ENCODE measurements around the gene PLCD3.

Gene PLCD3

DNA sequence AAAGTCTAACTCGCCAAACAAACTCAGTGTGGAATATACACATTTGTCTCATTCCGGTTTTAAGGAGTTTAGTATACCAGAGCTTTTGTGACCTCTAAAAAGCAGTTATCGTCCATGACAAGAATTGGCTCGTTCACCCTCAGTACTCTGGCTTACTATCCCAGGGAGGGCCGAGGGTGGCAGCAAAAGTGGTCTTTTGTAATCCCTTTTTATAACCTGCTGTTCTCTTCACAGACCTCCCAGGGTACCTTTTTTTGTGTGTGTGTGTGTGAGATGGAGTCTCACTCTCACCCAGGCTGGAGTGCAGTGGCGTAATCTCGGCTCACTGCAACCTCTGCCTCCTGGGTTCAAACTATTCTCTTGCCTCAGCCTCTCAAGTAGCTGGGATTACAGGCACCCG, 62.3 kb downstream of the PLCD3 start:
- no peak for DNase-seq (ENCODE audit: low spot score)

GRCh38 chr17:45067637-45068036, 64.7 kb downstream of the PLCD3 start:
- no peak for DNase-seq (ENCODE audit: low spot score)

GRCh38 chr17:45063198-45063597, 69.1 kb downstream of the PLCD3 start:
- no peak for DNase-seq (ENCODE audit: low spot score)

DNA sequence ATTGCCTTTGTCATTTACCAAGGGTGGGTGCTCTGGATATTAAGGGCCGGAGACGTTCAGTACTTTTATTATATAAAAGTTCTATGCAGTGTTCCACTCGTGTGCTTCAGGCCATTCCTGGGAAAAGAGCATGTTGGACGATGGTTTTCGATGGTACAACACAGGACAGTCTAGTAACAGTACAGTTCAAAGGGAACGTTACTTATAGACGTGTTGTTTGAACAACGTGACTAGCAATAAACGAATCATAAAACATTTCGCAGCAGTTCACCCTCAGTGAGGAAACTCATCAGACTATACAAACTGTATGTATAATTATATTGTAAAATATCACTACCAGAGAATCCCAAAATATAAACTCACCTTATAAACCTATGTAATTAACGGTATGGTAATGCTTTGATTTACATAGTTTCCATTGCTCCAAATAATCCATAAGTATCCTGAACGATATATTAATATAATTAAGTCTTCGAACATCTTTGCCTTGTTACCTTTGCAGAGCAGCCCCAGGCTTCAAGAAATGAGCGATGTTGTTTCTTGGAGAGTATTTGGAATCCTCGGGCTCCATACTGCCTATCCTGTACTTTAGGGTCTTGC, 70.6 kb downstream of the PLCD3 start:
- DNase-seq (ENCODE audit: low spot score), result no peak

DNA sequence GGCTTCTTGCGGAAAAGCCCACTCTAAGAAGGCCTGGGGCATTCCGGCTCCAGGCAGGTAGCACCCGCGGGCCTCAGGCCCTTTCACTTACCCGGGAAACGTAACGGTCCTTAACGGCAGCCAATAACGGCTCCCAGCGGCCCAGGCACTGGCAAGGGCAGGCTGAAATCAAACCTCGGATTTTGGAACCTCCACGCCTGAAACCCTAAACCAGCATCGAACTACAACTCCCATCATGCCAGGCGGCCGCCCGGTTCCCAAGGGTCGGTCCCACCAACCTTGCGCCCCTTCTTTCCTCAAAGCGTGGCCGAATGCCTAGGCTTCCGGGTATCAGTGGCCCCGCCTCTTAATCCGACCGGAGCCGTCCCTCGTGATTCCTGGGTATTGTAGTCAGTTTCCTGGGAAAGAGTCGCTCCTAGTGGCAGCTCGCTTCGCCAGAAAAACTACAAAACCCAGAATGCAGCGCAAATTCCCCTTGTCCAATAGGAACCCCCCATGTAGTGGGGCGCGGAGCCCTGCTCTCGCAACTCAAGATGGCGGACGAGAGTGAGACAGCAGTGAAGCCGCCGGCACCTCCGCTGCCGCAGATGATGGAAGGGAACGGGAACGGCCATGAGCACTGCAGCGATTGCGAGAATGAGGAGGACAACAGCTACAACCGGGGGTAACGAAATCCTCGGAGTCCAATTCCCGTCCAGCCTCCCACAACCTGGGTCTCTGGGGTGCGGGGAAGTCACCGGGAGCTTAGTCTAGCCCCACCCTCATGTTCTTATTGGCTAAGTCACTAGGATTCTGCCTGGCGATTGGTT, 71.3 kb downstream of the PLCD3 start, which contains the start of gene NMT1:
Gene NMT1 (plus strand): TSS at position 521 of the 809 bp plus-strand sequence. CDS start 13 bp downstream, at position 534.
- peak; percentile 99 for DNase-seq (ENCODE audit: low spot score)

GRCh38 chr17:45060382-45060796, 71.9 kb downstream of the PLCD3 start:
- DNase-seq (ENCODE audit: low spot score), result no peak

Measured in kidney capillary endothelial cell (primary cell).